GM18511 (cell line): ENCODE measurements around the gene ZNF845.
"Not testable (repeated sequence)": the region's sequence is repeated elsewhere in the genome, so short reads cannot be mapped to it uniquely, and the experiment has no call there.

Source experiments
- ATAC-seq: cut with Tn5 transposase; IDR thresholded peaks from one replicate; pipeline ENCODE4 v1.9.1; 2021; ENCODE audit warnings: mild to moderate bottlenecking, moderate library complexity; ENCODE audit not compliant: unreplicated experiment

ZNF845 gene

GRCh38 chr19:53374743-53375142, 41.2 kb downstream of the ZNF845 start:
- no peak for ATAC-seq

- ATAC-seq: no peak
These were observed 47.8 kb downstream of the ZNF845 start for GRCh38 chr19:53381376-53381775.

GRCh38 chr19:53388168-53388567, 54.6 kb downstream of the ZNF845 start:
- no peak for ATAC-seq

- ATAC-seq: no peak
These were observed 55.4 kb downstream of the ZNF845 start for GRCh38 chr19:53388904-53389303.

- ATAC-seq: no peak
These were observed 56.0 kb downstream of the ZNF845 start for GRCh38 chr19:53389571-53389970.

- ATAC-seq: no peak
These were observed 56.4 kb downstream of the ZNF845 start for GRCh38 chr19:53389978-53390377.

- ATAC-seq: no peak
These were observed 61.0 kb downstream of the ZNF845 start for GRCh38 chr19:53394522-53394973.

GRCh38 chr19:53394974-53395839, 61.7 kb downstream of the ZNF845 start, which contains the start of gene ZNF765:
Gene ZNF765, plus strand, starts transcription at chr19:53395149. Its CDS starts 2,867 bp downstream, at chr19:53398016.
- ATAC-seq: peak; percentile 91

GRCh38 chr19:53395840-53396524, 62.4 kb downstream of the ZNF845 start:
- not testable (repeated sequence) for ATAC-seq

- no peak for ATAC-seq
These were observed 62.9 kb downstream of the ZNF845 start for GRCh38 chr19:53396525-53396868.

GRCh38 chr19:53397918-53398317, 64.4 kb downstream of the ZNF845 start:
- ATAC-seq: not testable (repeated sequence)
